GM19467 (cell line): ENCODE measurements around the gene CEACAM18.
"Not testable (repeated sequence)": the region's sequence is repeated elsewhere in the genome, so short reads cannot be mapped to it uniquely, and the experiment has no call there.

Experiments
- ATAC-seq: cut with Tn5 transposase; IDR thresholded peaks from one replicate; pipeline ENCODE4 v1.9.1; 2021; ENCODE audit warnings: mild to moderate bottlenecking, moderate library complexity; ENCODE audit not compliant: unreplicated experiment

CEACAM18 gene

GRCh38 chr19:51489113-51489512 lies 10.8 kb downstream of the CEACAM18 start:
- ATAC-seq = no peak

GRCh38 chr19:51490676-51491075 lies 12.3 kb downstream of the CEACAM18 start:
- no peak for ATAC-seq

GRCh38 chr19:51491586-51491985 lies 13.2 kb downstream of the CEACAM18 start:
- ATAC-seq = no peak

GRCh38 chr19:51493776-51494175 lies 15.4 kb downstream of the CEACAM18 start:
- no peak for ATAC-seq

- ATAC-seq = no peak
Measured at GRCh38 chr19:51497666-51498065, 19.3 kb downstream of the CEACAM18 start.

- not testable (repeated sequence) for ATAC-seq
Measured at GRCh38 chr19:51500931-51501330, 22.6 kb downstream of the CEACAM18 start.

GRCh38 chr19:51501594-51502263 lies 23.4 kb downstream of the CEACAM18 start, which contains the start of gene SIGLEC12:
Gene SIGLEC12, minus strand, starts transcription at chr19:51501800. Its CDS starts 67 bp downstream, at chr19:51501733.
- ATAC-seq = no peak

- no peak for ATAC-seq
Measured at GRCh38 chr19:51503286-51503817, 25.0 kb downstream of the CEACAM18 start.

- ATAC-seq = no peak
Measured at GRCh38 chr19:51503896-51504295, 25.6 kb downstream of the CEACAM18 start.

GRCh38 chr19:51505904-51506303 lies 27.6 kb downstream of the CEACAM18 start:
- no peak for ATAC-seq

GRCh38 chr19:51507192-51507591 lies 28.9 kb downstream of the CEACAM18 start:
- no peak for ATAC-seq

- no peak for ATAC-seq
Measured at GRCh38 chr19:51507640-51508058, 29.3 kb downstream of the CEACAM18 start.

GRCh38 chr19:51508059-51508733 lies 29.9 kb downstream of the CEACAM18 start:
- ATAC-seq = no peak

GRCh38 chr19:51509823-51510660 lies 31.7 kb downstream of the CEACAM18 start:
- no peak for ATAC-seq

GRCh38 chr19:51511353-51511752 lies 33.0 kb downstream of the CEACAM18 start:
- ATAC-seq = no peak

GRCh38 chr19:51513968-51514367 lies 35.6 kb downstream of the CEACAM18 start:
- ATAC-seq = no peak

GRCh38 chr19:51514866-51515481 lies 36.6 kb downstream of the CEACAM18 start:
- ATAC-seq = no peak

GRCh38 chr19:51520728-51521127 lies 42.4 kb downstream of the CEACAM18 start:
- ATAC-seq = no peak

- ATAC-seq = no peak
Measured at GRCh38 chr19:51521357-51521756, 43.0 kb downstream of the CEACAM18 start.

GRCh38 chr19:51521781-51522180 lies 43.4 kb downstream of the CEACAM18 start:
- no peak for ATAC-seq
